NCI-H1092 (cell line): ENCODE data around the gene CPVL.

ENCODE experiments used
- DNase-seq: peaks from one replicate; lab custom pipeline; 2025; lab: John Stamatoyannopoulos, UW

Gene CPVL

DNA sequence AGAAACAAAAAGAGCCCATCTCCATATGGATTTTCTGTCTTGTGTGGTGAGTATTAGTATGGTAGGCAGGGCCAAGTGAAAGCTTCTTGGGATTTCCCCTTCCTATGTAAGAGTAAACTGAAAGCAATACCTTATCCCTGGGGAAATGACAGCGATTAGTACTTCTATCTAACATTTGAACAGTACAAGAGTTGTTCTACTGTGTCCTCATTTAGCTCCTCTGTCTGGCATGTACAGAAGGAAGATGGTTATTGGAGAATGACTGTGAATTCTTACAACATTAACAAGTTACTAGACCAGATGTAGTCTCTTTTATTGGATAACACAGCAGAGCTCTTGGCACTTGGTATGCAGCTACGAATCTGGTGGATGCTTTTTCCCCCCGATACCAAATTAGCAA lies 170.3 kb downstream of the CPVL start:
- DNase-seq, result no peak

GRCh38 chr7:28973591-28973990 lies 172.7 kb downstream of the CPVL start:
- DNase-seq, result no peak

- DNase-seq, result no peak
Measured at GRCh38 chr7:28964056-28964455, 182.3 kb downstream of the CPVL start.

- no peak for DNase-seq
Measured at GRCh38 chr7:28961972-28962371, 184.4 kb downstream of the CPVL start.

DNA sequence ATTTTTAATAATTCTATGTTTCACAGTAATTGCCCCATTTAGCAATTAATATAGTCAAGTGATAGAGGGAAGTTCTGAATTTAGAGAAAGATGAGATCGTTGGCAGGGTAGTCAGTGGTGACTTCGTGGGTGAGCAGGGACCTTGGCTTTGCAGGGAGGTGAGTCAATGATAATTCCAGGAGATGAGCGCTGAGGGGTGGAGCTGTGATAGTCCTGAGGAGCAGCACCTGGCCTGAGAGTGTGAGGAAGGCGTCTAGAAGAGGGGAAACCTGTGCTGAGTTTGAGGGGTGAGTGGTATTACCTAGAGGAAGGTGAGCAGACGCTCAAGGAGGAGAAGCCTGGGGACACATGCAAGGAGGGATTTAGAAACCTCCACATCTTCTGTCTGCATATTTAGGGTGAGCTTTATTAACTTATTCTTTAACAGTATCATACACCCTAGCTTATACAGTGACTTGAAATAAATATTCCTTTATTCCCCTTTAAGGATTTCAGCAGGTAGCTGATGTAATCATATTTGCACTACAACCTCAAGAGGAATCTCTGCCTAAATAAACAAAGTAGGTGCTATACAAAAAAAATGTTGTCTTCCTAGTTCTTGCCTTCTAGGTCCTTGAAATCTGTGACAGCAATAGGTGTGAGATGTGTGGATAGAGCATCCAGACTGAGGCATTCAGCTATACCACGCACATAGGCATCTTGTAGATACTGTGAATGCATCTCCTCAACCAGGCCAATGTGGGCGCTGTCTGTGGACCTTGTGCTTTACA lies 186.1 kb downstream of the CPVL start:
- no peak for DNase-seq

DNA sequence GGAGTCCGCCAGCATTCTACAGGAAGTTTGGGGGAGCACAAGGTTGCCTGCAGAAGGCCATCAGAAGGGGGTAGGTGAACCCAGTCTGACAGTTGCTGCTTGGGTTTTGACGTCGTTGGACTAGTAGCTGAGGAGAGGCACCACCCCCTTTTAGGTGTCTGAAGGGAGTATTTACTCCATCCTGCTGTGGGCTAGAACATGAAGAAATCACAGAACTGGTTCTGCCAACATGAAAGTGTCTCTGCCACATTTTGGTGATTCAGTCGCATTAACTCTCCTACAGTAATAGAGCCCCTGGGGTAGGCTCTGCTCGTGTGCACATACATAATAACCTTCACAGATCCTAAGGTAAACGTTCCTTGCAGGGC lies 187.4 kb downstream of the CPVL start:
- DNase-seq, result no peak

GRCh38 chr7:28958235-28958979 lies 187.9 kb downstream of the CPVL start, which contains the start of gene TRIL:
Gene TRIL, minus strand, starts transcription at chr7:28958330. Its CDS starts 284 bp downstream, at chr7:28958046.
- peak; percentile 61 for DNase-seq

DNA sequence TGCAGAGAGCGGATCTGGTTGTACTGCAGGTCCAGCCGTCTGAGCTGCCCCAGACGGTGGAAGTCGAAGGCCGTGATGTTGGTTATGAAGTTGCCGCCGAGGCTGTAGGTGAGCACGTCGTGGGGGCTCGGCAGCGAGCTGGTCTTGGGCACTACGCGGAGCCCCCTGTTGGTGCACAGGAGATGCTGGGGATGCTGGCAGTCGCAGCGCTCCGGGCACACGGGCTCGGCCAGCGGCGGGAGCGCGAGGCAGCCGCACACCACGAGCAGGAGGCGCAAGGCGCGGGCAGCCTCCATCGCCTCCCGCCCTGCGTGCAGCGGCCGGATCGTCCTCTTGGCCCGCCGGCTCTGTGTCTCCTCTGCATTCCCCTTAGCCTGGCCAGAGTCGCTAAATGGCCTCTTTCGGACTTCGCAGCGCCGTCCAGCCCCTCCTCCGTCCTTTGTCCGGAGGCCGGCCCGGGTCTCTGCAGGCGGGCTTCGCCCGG lies 188.5 kb downstream of the CPVL start:
- no peak for DNase-seq

DNA sequence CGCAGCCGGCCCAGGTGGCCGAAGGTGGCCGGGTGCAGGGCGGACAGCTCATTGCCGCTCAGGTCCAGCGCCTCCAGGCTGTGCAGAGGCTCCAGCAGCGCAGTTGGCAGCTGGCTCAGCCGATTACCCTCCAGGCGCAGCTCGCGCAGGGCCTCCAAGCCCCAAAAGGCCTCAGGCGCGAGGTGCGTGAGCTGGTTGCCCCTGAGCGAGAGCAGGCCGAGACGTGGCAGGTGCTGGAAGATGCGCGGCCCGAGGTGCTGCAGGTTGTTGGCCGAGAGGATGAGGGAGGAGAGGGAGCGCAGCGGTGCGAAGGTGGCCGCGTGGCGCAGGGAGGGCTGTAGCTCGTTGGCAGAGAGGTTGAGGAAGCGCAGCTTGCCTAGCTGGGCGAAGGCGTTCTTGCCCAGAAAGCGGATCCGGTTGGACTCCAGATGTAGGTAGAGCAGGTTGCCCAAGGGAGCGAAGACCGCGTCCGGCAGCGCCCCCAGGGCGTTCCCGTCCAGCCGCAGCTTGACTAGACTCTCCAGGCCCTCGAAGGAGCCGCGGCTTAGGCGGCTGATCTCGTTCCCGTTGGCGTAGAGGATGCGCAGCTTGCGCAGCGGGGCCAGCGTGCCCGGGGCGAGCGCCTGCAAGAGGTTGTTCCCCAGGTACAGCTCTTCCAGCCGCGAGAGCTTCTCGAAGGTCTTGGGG lies 189.1 kb downstream of the CPVL start:
- DNase-seq, result peak; percentile 49

DNA sequence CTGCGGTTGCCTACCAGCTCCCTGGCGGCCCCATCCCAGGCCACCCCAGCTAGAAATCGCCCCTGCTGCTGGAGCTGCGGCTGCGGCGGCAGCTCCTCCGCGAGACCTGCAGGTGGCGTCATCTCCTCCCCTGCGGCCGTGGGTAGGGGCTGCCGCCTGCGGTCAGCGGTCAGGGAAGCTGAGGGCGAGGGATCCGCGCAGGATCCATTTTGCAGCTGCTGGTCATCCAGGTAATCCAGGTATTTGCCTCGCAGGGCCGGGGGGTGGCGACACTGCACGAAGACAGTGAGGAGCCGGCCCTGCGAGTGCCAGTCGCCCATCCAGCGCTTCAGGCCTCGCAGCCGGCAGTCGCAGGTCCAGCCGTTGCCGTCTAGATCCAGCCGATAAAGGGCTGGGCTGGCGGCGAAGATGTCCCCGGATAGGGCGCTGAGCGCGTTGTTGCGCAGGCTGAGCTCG lies 189.7 kb downstream of the CPVL start:
- peak; percentile 53 for DNase-seq

- peak; percentile 67 for DNase-seq
Measured at GRCh38 chr7:28955718-28956607, 190.4 kb downstream of the CPVL start.

DNA sequence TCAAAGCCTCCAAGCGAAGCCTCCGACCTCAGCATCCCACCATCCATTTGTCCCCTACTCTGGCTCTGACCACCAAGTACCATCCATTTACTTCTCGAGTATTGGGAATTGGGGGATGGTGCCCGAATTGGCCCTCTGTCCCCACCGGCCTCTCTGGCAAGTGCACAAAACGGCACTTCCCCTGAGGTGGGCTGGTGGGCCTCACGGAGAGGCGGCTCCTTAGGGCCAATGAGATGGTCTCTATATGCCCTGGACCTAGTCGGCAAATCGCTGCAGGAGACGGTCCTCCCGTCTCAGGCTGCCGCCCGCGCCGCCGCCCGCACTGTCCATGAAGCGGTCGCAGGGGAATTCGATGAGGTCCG lies 191.0 kb downstream of the CPVL start:
- DNase-seq, result no peak

DNA sequence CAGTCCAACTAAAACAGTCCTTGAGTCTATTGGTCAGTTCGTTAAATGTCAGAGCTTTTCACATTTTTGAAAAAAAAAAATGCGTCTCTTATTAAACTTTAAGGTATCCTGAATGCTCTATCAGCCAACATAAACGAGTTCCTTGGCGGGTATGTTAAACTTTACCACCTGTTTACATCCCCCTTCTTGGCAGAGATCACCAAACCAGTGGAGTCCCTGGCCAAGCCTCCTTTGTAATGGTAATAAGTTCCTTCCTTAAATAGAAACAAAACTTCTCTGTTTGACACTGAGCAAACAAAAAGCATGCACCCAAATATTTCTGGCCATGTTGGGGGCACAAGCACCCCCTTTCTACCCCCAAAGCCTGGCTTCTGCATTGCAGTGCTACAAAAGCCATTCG lies 191.4 kb downstream of the CPVL start:
- no peak for DNase-seq

DNA sequence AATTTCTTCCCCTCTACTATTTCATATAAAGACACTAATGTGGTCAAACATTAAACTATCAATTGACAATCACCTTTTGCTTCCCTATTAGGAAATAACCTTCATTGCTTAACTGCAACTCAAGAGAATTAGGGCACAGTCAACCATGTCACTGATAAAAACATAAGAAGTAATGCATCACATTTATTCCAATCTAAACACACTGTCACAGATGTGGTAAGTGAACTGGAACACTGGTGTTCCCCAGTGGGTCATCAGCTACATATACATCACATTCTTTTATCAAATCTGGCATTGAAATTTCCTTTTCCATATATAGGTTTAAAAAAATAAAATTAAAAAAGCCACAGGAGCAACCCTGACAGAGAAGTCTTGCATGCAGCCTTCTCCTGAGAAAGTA lies 191.9 kb downstream of the CPVL start:
- no peak for DNase-seq

DNA sequence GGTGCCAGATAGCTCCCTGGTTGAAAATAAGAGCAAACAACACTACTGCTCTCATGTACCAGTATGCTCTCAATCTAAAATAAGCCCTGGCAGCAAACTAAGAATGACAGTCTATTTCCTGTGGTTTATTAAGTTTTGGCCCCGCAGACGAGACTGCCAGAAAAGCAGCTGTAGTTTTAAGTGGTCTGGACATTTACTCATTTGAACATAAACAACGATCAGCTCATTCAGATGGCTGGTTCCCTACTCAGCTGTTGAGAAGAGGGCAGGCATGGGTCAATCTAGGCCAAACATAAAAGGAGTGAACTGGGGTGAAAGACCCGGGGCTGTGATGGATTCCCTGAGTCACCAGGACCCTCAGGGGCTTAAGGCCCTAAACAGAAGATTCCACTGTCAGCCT lies 192.7 kb downstream of the CPVL start:
- no peak for DNase-seq
